SK-N-SH (cell line): ENCODE results near the gene LHPP. TPM values are rescaled to one million over a fixed set of nuclear protein-coding genes. Genes with fewer than 3 reads are reported as not detected.

Source experiments
- CTCF ChIA-PET: fragments of 300-600, 350-600 bp; formaldehyde crosslinking; extraction: SDS; loops from one replicate; lab custom pipeline; 2021; lab: Yijun Ruan, JAX
- POLR2A ChIA-PET: fragments of 350-600 bp; sonication (Branson Sonifier 250); formaldehyde crosslinking; extraction: SDS; loops from one replicate; lab custom pipeline; 2020; ENCODE audit warnings: antibody characterized with exemption, inconsistent platforms; lab: Yijun Ruan, JAX
- DNase-seq: peaks from one replicate; pipeline ENCODE4 v3.0.0; 2012
- H2AFZ ChIP-seq: fragments of 200-600 bp; sonication (generic); 2 replicates; pipeline ENCODE4 v1.8.1; 2016; ENCODE audit warnings: antibody characterized with exemption, mild to moderate bottlenecking, low read depth
- H3F3A ChIP-seq: fragments of 200-600 bp; sonication (generic); replicated peaks from 2 replicates; pipeline ENCODE3; 2016; ENCODE audit warnings: antibody characterized with exemption, mild to moderate bottlenecking; ENCODE audit not compliant: insufficient read depth
- H3K27ac ChIP-seq, 2 experiments: fragments of 200-500 bp in 1 of 2; fragments of 200-600 bp in 1 of 2; sonication (Bioruptor generic) in 1 of 2; sonication (generic), shearing (Covaris generic) in 1 of 2; 2 replicates each; pipeline versions ENCODE4 v1.5.1 to v1.6.1; 2014 to 2016; ENCODE audit warnings: low read depth in 2 of 2, inconsistent platforms in 1 of 2, low read length in 1 of 2, mild to moderate bottlenecking in 1 of 2, mixed read lengths in 1 of 2
- H3K27me3 ChIP-seq: fragments of 200-600 bp; sonication (generic), shearing (Covaris generic); 2 replicates; pipeline ENCODE4 v1.6.1; 2016; ENCODE audit warnings: mixed run types; ENCODE audit not compliant: insufficient read depth
- H3K36me3 ChIP-seq, 2 experiments: fragments of 200-500 bp in 1 of 2; fragments of 200-600 bp in 1 of 2; sonication (Bioruptor generic) in 1 of 2; sonication (generic) in 1 of 2; replicated peaks in 1 of 2; 2 replicates each; pipeline versions ENCODE3 to v1.5.1; 2014 to 2016; ENCODE audit warnings: low read length in 1 of 2, mild to moderate bottlenecking in 1 of 2; ENCODE audit not compliant: insufficient read depth in 2 of 2, control insufficient read depth in 1 of 2
- H3K4me1 ChIP-seq, 2 experiments: fragments of 200-500 bp in 1 of 2; fragments of 200-600 bp in 1 of 2; sonication (Bioruptor generic) in 1 of 2; sonication (generic), shearing (Covaris generic) in 1 of 2; 2 replicates each; pipeline versions ENCODE4 v1.5.1 to v1.6.1; 2014 to 2016; ENCODE audit warnings: low read depth in 1 of 2, low read length in 1 of 2, mixed run types in 1 of 2; ENCODE audit not compliant: insufficient read depth in 2 of 2, control insufficient read depth in 1 of 2
- H3K4me2 ChIP-seq: fragments of 200-600 bp; sonication (generic), shearing (Covaris generic); 2 replicates; pipeline ENCODE4 v1.6.1; 2017; ENCODE audit warnings: mixed run types
- H3K4me3 ChIP-seq, 2 experiments: fragments of 200-500 bp in 1 of 2; fragments of 200-600 bp in 1 of 2; sonication (Bioruptor generic) in 1 of 2; sonication (generic), shearing (Covaris generic) in 1 of 2; 2 replicates each; pipeline versions ENCODE4 v1.5.1 to v1.8.1; 2014 to 2016; ENCODE audit warnings: low read depth in 2 of 2, inconsistent platforms in 1 of 2, low read length in 1 of 2, mild to moderate bottlenecking in 1 of 2, mixed read lengths in 1 of 2, moderate library complexity in 1 of 2
- H3K79me2 ChIP-seq: fragments of 200-600 bp; sonication (generic); 2 replicates; pipeline ENCODE4 v1.8.1; 2017; ENCODE audit warnings: mild to moderate bottlenecking; ENCODE audit not compliant: insufficient read depth
- H3K9ac ChIP-seq: fragments of 200-600 bp; sonication (generic); 2 replicates; pipeline ENCODE4 v1.6.1; 2017; ENCODE audit warnings: mixed run types
- H3K9me2 ChIP-seq: fragments of 200-600 bp; sonication (generic); 2 replicates; pipeline ENCODE4 v1.6.1; 2017; ENCODE audit warnings: mixed run types
- H3K9me3 ChIP-seq: fragments of 200-600 bp; sonication (generic); 2 replicates; pipeline ENCODE4 v1.6.1; 2017; ENCODE audit warnings: mixed run types, mild to moderate bottlenecking, moderate library complexity
- H4K20me1 ChIP-seq: fragments of 200-600 bp; sonication (generic); 2 replicates; pipeline ENCODE4 v1.6.1; 2017; ENCODE audit warnings: mild to moderate bottlenecking, mixed run types; ENCODE audit not compliant: insufficient read depth
- CHD2 ChIP-seq: fragments of 150-350 bp; IDR thresholded peaks from 2 replicates; pipeline ENCODE4 v1.6.1; 2018; ENCODE audit warnings: low read length; ENCODE audit not compliant: partially characterized antibody
- ELF1 ChIP-seq: IDR thresholded peaks from 2 replicates; pipeline ENCODE4 v1.4.0; 2012
- MAX ChIP-seq: IDR thresholded peaks from 2 replicates; pipeline ENCODE4 v1.4.0; 2012; ENCODE audit warnings: low read depth
- MEF2A ChIP-seq: IDR thresholded peaks from 2 replicates; pipeline ENCODE4 v1.4.0; 2012; ENCODE audit warnings: low read depth, borderline replicate concordance
- NFIC ChIP-seq: IDR thresholded peaks from 2 replicates; pipeline ENCODE4 v1.4.0; 2012; ENCODE audit warnings: borderline replicate concordance
- NRF1 ChIP-seq: IDR thresholded peaks from 2 replicates; pipeline ENCODE4 v1.6.1; 2012; ENCODE audit warnings: low read depth, mild to moderate bottlenecking, low read length
- POLR2AphosphoS5 ChIP-seq: IDR thresholded peaks from 2 replicates; pipeline ENCODE4 v1.6.1; 2012; ENCODE audit warnings: low read depth, low read length
- SMC3 ChIP-seq: IDR thresholded peaks from 2 replicates; pipeline ENCODE4 v1.6.1; 2012; ENCODE audit warnings: low read depth, low read length, improper control_type of control experiment
- TEAD4 ChIP-seq: IDR thresholded peaks from 2 replicates; pipeline ENCODE4 v1.4.0; 2012; ENCODE audit warnings: mild to moderate bottlenecking, borderline replicate concordance; ENCODE audit not compliant: insufficient read depth
- USF2 ChIP-seq: fragments of 150-350 bp; IDR thresholded peaks from 2 replicates; pipeline ENCODE4 v1.6.1; 2017; ENCODE audit warnings: antibody characterized with exemption, low read length, low read depth, borderline replicate concordance
- WGBS: methylation state at CpG from one replicate; pipeline ENCODE4 v1.1.6; 2017; ENCODE audit warnings: low lambda C conversion rate; 5-methylcytosine and 5-hydroxymethylcytosine counted together
- polyA plus RNA-seq, 3 experiments: library from polyadenylated mRNA; depleted of rRNA; stranded (reverse); fragments of >200 nt; gene quantifications; 2 replicates each; pipeline ENCODE4 v1.2.3, GENCODE V29; 2012
- TF ChIP-seq, protein P1 (sequence below): fragments of 200-600 bp; sonication (generic); IDR thresholded peaks from 2 replicates; pipeline ENCODE4 v1.6.1; 2017; ENCODE audit warnings: antibody characterized with exemption, mild to moderate bottlenecking, moderate library complexity
- TF ChIP-seq, protein P2 (sequence below): IDR thresholded peaks from 2 replicates; pipeline ENCODE4 v1.6.1; 2012; ENCODE audit warnings: mild to moderate bottlenecking, low read depth, low read length, moderate library complexity
- TF ChIP-seq, protein P3 (sequence below): IDR thresholded peaks from 2 replicates; pipeline ENCODE4; 2012
- TF ChIP-seq, protein P4 (sequence below): IDR thresholded peaks from 2 replicates; pipeline ENCODE4 v1.4.0; 2012; ENCODE audit warnings: low read depth, borderline replicate concordance

Gene LHPP
- polyA plus RNA-seq, 1 of the 3 experiments (the other 2 are of a cell fraction), result 29.8 TPM

DNA sequence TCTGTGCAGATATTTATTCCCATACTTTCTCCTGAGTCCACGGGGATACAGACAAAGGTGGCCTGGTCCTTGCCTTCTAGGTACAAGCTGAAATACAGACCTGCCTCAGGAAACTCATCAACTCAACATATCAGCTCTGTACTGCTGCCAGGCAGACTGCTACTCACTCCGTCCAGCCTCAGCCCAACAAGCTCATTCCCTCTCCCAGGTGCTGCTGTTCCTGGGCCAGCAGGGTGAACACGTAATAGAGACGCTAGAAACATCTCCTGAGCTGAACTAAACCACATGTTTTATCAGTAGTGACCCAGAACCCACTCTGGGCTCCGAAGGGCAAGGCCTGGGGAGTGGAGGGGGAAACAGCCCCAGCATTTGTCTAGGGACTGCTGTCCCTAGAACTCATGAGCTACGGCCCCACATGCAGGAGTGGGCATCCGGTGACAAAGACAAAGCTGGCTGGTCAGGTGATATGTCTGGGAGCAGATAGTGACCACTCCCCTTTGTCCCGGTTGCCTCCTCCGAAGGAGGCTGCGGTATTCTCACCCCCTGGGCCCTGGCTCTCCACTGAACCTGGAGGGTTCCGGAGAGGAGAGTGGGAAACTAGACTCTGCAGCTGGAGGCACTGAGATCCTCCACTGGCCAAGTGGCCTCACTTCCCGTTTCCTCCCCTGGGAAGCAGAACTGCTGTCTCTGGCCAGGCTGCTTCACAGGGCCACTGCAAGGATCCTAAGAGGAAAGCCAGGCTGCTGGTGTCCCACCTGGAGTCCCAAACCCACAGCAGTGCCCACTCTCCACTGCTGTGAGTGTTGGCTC lies 166.4 kb downstream of the LHPP start (continued):
- TF ChIP-seq, protein P1, sequence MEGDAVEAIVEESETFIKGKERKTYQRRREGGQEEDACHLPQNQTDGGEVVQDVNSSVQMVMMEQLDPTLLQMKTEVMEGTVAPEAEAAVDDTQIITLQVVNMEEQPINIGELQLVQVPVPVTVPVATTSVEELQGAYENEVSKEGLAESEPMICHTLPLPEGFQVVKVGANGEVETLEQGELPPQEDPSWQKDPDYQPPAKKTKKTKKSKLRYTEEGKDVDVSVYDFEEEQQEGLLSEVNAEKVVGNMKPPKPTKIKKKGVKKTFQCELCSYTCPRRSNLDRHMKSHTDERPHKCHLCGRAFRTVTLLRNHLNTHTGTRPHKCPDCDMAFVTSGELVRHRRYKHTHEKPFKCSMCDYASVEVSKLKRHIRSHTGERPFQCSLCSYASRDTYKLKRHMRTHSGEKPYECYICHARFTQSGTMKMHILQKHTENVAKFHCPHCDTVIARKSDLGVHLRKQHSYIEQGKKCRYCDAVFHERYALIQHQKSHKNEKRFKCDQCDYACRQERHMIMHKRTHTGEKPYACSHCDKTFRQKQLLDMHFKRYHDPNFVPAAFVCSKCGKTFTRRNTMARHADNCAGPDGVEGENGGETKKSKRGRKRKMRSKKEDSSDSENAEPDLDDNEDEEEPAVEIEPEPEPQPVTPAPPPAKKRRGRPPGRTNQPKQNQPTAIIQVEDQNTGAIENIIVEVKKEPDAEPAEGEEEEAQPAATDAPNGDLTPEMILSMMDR, result no peak
- TF ChIP-seq ELF1, result no peak
- TF ChIP-seq, protein P2, sequence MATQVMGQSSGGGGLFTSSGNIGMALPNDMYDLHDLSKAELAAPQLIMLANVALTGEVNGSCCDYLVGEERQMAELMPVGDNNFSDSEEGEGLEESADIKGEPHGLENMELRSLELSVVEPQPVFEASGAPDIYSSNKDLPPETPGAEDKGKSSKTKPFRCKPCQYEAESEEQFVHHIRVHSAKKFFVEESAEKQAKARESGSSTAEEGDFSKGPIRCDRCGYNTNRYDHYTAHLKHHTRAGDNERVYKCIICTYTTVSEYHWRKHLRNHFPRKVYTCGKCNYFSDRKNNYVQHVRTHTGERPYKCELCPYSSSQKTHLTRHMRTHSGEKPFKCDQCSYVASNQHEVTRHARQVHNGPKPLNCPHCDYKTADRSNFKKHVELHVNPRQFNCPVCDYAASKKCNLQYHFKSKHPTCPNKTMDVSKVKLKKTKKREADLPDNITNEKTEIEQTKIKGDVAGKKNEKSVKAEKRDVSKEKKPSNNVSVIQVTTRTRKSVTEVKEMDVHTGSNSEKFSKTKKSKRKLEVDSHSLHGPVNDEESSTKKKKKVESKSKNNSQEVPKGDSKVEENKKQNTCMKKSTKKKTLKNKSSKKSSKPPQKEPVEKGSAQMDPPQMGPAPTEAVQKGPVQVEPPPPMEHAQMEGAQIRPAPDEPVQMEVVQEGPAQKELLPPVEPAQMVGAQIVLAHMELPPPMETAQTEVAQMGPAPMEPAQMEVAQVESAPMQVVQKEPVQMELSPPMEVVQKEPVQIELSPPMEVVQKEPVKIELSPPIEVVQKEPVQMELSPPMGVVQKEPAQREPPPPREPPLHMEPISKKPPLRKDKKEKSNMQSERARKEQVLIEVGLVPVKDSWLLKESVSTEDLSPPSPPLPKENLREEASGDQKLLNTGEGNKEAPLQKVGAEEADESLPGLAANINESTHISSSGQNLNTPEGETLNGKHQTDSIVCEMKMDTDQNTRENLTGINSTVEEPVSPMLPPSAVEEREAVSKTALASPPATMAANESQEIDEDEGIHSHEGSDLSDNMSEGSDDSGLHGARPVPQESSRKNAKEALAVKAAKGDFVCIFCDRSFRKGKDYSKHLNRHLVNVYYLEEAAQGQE, result no peak
- TF ChIP-seq, protein P3, sequence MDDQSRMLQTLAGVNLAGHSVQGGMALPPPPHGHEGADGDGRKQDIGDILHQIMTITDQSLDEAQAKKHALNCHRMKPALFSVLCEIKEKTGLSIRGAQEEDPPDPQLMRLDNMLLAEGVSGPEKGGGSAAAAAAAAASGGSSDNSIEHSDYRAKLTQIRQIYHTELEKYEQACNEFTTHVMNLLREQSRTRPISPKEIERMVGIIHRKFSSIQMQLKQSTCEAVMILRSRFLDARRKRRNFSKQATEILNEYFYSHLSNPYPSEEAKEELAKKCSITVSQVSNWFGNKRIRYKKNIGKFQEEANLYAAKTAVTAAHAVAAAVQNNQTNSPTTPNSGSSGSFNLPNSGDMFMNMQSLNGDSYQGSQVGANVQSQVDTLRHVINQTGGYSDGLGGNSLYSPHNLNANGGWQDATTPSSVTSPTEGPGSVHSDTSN, result no peak

DNA sequence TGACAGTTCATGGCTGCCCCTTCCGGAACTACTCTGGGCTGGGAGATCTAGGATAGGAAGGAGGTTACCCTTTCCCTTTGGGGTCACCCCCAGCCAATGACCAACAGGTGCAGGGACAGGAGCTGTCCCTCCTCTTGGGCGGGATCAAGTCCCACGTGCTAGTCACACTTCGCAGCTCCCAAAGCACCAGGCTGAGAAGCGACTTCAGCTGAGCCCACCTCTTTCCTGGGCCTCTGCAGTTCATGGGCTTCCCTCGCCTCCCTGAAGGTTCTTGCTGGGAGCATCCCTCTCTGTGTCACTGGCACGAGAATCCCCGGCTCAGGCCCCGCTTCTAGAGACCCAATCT lies 167.0 kb downstream of the LHPP start:
- H3K4me1 ChIP-seq, result peaks cover 0 to 28% of the 10 kb centered on the region in 2 experiments; a peak in 1 of 4 replicates
- H3K27ac ChIP-seq, result no peak overlapping the region; a peak in 1 of 4 replicates
- CTCF ChIA-PET, result interaction anchor here (0.9 kb wide), 1 partner anchor 10 kb away, joined by 4 read pairs; no protein-coding TSS in a partner anchor
- no peaks in the 10 kb centered on the region for H3K9me2 ChIP-seq
- DNase-seq, result no peak
- peaks cover 0 to 2% of the 10 kb centered on the region in 2 experiments for H3K36me3 ChIP-seq
- no peaks in the 10 kb centered on the region for H3K9me3 ChIP-seq
- no peak overlapping the region for H3K4me2 ChIP-seq
- TF ChIP-seq MEF2A (no peak), NRF1 (no peak), CHD2 (no peak), MAX (no peak), POLR2AphosphoS5 (no peak), NFIC (no peak), USF2 (no peak), TEAD4 (no peak), SMC3 (no peak)
- TF ChIP-seq, protein P4, sequence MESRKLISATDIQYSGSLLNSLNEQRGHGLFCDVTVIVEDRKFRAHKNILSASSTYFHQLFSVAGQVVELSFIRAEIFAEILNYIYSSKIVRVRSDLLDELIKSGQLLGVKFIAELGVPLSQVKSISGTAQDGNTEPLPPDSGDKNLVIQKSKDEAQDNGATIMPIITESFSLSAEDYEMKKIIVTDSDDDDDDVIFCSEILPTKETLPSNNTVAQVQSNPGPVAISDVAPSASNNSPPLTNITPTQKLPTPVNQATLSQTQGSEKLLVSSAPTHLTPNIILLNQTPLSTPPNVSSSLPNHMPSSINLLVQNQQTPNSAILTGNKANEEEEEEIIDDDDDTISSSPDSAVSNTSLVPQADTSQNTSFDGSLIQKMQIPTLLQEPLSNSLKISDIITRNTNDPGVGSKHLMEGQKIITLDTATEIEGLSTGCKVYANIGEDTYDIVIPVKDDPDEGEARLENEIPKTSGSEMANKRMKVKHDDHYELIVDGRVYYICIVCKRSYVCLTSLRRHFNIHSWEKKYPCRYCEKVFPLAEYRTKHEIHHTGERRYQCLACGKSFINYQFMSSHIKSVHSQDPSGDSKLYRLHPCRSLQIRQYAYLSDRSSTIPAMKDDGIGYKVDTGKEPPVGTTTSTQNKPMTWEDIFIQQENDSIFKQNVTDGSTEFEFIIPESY, result no peak
- TF ChIP-seq, all 33 proteins: peak for 0
- Histone ChIP-seq H3K9ac (no peak overlapping the region), H4K20me1 (no peaks in the 10 kb centered on the region), H3K27me3 (no peaks in the 10 kb centered on the region), H3K79me2 (no peaks in the 10 kb centered on the region), H3F3A (no peaks in the 10 kb centered on the region), H2AFZ (no peak overlapping the region), H3K4me3 (no peak overlapping the region)
- POLR2A ChIA-PET, result no interaction called here
- WGBS, result 90% methylated on average over 6 of the region's 9 CpGs
